GM19455 (cell line): Measurements from ENCODE around the gene RRAD.
"Not testable (repeated sequence)": the region's sequence is repeated elsewhere in the genome, so short reads cannot be mapped to it uniquely, and the experiment has no call there.

ENCODE experiments used
- ATAC-seq: cut with Tn5 transposase; IDR thresholded peaks from one replicate; pipeline ENCODE4 v1.9.1; 2021; ENCODE audit not compliant: unreplicated experiment

RRAD gene

GRCh38 chr16:66950971-66951790 lies 25.8 kb upstream of the RRAD start:
- no peak for ATAC-seq

GRCh38 chr16:66950437-66950836 lies 25.1 kb upstream of the RRAD start:
- no peak for ATAC-seq

- no peak for ATAC-seq
These were observed 24.1 kb upstream of the RRAD start for GRCh38 chr16:66949472-66949871.

GRCh38 chr16:66948837-66949225 lies 23.5 kb upstream of the RRAD start:
- ATAC-seq = no peak

GRCh38 chr16:66948134-66948836 lies 22.9 kb upstream of the RRAD start:
- ATAC-seq = no peak

- ATAC-seq = peak; percentile 59
These were observed 22.1 kb upstream of the RRAD start for GRCh38 chr16:66947302-66948065.

- no peak for ATAC-seq
These were observed 21.6 kb upstream of the RRAD start for GRCh38 chr16:66946974-66947301.

GRCh38 chr16:66946541-66946940 lies 21.2 kb upstream of the RRAD start:
- ATAC-seq = no peak

- no peak for ATAC-seq
These were observed 20.6 kb upstream of the RRAD start for GRCh38 chr16:66945939-66946338.

GRCh38 chr16:66944971-66945370 lies 19.6 kb upstream of the RRAD start:
- not testable (repeated sequence) for ATAC-seq

GRCh38 chr16:66944054-66944441 lies 18.7 kb upstream of the RRAD start:
- ATAC-seq = no peak

- no peak for ATAC-seq
These were observed 18.2 kb upstream of the RRAD start for GRCh38 chr16:66943426-66944053.

- no peak for ATAC-seq
These were observed 17.6 kb upstream of the RRAD start for GRCh38 chr16:66942981-66943380.

GRCh38 chr16:66940236-66940635 lies 14.9 kb upstream of the RRAD start:
- no peak for ATAC-seq

- no peak for ATAC-seq
These were observed 14.0 kb upstream of the RRAD start for GRCh38 chr16:66939366-66939765.

- ATAC-seq = no peak
These were observed 12.5 kb upstream of the RRAD start for GRCh38 chr16:66937725-66938337.

- ATAC-seq = no peak
These were observed 11.7 kb upstream of the RRAD start for GRCh38 chr16:66936889-66937554.

- no peak for ATAC-seq
These were observed 11.1 kb upstream of the RRAD start for GRCh38 chr16:66936462-66936861.

- ATAC-seq = no peak
These were observed 10.1 kb upstream of the RRAD start, which contains the start of gene CES2 for GRCh38 chr16:66935314-66936011. Gene CES2 (plus strand): TSS chr16:66935516. CDS start chr16:66935636, 120 bp downstream.

- ATAC-seq = not testable (repeated sequence)
These were observed 9.5 kb upstream of the RRAD start for GRCh38 chr16:66934839-66935313.
